ENCODE measurements around the gene TBC1D5.
A peak's percentile ranks its signal among the peaks of the same experiment; 100 is the strongest.
"Not testable (repeated sequence)": the region's sequence is repeated elsewhere in the genome, so short reads cannot be mapped to it uniquely, and the experiment has no call there.

The TBC1D5 gene

GRCh38 chr3:17639765-17640164, 102.7 kb downstream of the TBC1D5 start:
- peak; percentile 51 for DNase-seq

GRCh38 chr3:17639257-17639656, 103.2 kb downstream of the TBC1D5 start:
- no peak for DNase-seq

GRCh38 chr3:17638356-17638755, 104.1 kb downstream of the TBC1D5 start:
- no peak for DNase-seq

DNA sequence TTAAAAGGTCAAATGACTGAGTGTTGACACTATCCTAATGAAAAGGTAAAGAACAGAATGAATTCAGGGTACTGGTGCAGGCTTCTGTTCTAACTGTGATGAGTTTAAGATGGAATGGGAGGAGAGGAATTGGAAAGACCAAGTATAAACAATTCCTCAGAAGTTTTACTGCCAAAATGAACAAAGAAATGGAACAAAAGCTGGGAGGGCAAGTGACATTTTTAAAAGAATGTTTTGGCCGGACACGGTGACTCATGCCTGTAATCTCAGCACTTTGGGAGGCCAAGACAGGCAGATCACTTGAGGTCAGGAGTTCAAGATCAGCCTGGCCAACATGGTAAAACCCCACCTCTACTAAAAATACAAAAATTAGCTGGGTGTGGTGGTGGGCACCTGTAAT, 106.8 kb downstream of the TBC1D5 start:
- DNase-seq: not testable (repeated sequence)

GRCh38 chr3:17634964-17635363, 107.5 kb downstream of the TBC1D5 start:
- DNase-seq: no peak

DNA sequence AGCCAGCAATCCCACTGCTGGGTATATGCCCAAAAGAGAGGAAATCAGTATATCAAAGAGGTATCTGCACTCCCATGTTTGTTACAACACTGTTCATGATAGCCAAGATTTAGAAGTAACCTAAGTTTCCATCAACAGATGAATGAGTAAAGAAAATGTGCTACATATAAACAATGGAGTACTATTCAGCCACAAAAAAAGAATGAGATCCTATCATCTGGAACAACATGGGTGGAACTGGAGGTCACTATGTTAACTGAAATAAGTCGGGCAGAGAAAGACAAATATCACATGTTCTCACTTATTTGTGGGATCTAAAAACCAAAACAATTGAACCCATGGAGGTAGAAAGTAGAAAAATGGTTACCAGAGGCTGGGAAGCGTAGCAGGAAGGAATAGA, 108.2 kb downstream of the TBC1D5 start:
- DNase-seq: no peak

- peak; percentile 44 for DNase-seq
Measured at GRCh38 chr3:17632401-17633100, 109.9 kb downstream of the TBC1D5 start.

- DNase-seq: no peak
Measured at GRCh38 chr3:17631609-17632008, 110.8 kb downstream of the TBC1D5 start.

DNA sequence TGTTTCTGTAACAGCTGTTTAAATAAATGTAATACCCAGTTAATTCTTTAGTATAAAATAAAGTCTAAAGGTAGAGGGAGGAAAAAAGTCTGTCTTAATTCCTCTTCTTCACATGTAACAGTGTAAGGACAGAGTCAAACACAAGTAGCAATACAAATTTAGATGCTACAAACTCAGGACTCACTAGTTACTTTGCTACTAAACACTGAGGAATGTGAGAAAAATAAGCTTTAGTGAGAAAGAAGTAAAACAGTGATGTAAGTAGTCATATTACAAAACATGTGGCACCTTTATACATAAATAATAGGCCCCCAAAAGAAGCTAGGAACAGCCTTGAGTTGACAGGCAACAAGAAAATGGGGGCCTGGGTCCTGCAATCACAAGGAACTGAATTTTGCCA, 113.0 kb downstream of the TBC1D5 start:
- DNase-seq: no peak

- no peak for DNase-seq
Measured at GRCh38 chr3:17626395-17626794, 116.0 kb downstream of the TBC1D5 start.

DNA sequence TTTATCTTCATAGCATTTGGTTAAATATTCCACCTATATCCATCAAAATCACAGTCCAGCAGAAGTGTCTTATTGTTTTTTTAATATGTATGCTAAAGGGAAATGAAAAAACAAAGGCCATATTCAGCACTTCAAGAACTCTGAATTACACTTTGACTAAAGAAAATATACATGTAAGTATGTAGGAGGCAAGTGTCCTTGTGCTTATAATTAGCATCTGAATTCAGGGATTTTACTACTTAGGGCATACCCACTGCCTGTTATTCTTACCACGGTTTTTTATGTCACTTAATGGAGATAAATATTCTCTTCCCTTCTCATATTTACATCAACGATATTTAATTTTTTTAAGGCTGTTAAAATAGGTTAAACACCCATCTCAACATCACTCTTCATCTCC, 117.3 kb downstream of the TBC1D5 start:
- no peak for DNase-seq

DNA sequence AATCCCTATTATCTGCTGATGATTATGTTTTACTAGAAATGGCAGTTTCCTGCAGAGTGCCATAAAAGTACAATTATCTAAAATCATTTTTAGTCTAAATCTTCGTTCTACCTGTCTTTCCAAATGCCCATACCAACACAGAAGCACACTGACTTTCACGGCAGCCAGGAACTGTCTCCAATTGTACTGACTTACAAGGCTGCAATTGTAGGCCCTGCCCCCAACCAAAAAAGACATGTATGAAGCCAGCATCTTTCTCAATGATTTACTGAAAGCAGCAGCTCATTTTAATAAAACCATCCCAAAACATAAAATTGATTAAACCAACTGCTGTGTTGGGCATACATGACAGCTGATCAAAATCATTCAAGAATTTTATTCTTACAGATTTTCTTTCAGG, 119.0 kb downstream of the TBC1D5 start:
- no peak for DNase-seq

GRCh38 chr3:17619968-17620367, 122.5 kb downstream of the TBC1D5 start:
- DNase-seq: no peak

DNA sequence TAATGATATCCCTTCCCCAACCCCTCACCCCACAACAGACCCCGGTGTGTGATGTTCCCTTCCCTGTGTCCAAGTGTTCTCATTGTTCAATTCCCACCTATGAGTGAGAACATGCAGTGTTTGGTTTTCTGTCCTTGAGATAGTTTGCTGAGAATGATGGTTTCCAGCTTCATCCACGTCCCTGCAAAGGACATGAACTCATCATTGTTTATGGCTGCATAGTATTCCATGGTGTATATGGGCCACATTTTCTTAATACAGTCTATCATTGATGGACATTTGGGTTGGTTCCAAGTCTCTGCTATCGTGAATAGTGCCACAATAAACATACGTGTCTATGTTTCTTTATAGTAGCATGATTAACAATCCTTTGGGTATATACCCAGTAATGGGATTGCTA, 129.4 kb downstream of the TBC1D5 start:
- not testable (repeated sequence) for DNase-seq

DNA sequence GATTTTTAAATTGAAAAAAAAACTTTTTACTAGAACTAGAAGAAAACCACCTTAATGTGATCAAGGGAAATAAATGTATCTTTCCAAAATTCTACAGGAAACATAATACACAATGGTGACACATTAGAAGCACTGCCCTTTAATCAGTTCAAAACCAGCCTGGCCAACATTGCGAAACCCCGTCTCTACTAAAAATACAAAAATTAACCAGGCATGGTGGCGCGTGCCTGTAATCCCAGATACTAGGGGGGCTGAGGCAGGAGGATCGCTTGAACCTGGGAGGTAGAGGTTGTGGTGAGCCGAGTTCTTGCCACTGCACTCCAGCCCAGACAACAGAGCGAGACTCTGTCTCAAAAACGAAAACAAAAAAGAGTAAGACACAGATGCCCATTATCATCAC, 134.5 kb downstream of the TBC1D5 start:
- DNase-seq: no peak

DNA sequence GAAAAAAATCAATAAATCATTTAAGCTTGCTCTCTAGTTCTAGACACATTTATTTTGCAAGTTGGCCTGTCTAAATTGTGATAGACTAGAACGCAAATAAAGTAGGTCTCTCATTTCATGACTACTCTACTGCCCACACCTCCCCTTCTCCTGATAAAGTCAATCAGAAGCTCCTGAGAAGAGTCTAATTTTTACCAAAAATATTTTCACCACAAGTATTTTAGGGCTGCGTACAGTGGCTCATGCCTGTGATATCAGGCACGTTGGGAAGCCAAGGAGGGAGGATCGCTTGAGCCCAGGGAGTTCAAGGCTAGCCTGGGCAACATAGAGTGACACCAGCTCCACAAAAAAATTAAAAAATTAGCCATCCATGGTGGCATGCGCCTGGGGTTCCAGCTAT, 136.5 kb downstream of the TBC1D5 start:
- no peak for DNase-seq

GRCh38 chr3:17605032-17605431, 137.4 kb downstream of the TBC1D5 start:
- DNase-seq: peak; percentile 19

DNA sequence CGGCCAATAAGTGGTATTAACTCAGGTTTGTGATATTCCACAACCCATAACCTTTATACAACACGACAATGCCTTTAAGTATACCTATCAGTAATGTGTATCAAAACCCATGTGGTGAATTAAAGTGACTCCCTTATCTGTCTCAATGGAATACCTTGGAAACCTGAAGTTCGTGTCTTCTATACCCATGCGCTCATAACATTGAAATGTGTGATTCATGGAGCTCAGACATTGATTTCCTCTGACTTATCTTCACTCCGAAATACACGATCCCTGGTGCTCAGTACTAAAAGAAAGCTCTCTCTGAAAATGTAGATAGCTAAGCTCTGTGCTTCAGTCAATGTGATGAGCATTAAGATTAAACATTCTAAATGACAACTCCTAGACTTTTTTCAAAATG, 140.3 kb downstream of the TBC1D5 start:
- DNase-seq: no peak

DNA sequence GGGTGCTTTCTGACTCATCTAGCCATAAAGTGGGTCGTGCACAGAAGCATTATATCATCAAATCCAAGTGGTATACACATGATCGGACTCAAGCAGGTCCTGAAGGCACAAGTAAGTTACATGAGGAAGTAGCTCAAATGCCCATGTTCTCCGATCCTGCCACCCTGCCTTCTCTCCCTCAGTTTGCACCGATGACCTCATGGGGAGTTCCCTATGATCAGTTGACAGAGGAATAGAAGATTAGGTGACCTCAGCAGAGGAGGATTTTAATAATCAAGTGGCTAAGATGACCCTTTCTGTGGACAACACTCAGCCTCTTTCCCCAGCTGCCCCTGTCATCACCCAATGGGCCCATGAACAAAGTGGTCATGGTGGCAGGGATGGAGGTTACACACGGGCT, 149.5 kb downstream of the TBC1D5 start:
- no peak for DNase-seq

GRCh38 chr3:17590465-17590864, 152.0 kb downstream of the TBC1D5 start:
- no peak for DNase-seq

DNA sequence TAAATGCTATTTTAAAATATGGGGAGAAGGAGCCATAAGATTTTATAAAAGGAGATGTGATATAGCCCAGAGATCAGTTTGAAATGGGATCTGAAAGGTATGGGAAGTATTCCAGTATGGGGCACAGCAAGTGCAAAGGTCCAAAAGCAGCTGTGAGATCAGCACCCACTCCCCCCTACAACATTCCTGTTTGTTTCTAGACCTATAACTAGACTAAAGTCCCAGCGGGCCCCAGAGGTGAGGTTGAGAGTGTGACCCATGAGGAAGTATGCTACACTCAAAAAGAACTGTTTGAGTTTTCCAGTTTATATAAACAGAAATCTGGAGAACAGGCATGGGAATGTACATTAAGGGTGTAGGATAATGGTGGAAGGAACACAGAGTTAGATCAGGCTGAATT, 152.5 kb downstream of the TBC1D5 start:
- no peak for DNase-seq

GRCh38 chr3:17588422-17588821, 154.0 kb downstream of the TBC1D5 start:
- DNase-seq: no peak

- DNase-seq: no peak
Measured at GRCh38 chr3:17585394-17586325, 156.8 kb downstream of the TBC1D5 start.

- DNase-seq: no peak
Measured at GRCh38 chr3:17584066-17584465, 158.4 kb downstream of the TBC1D5 start.
